SKM-1 treated with dmso at 0.1 percent for 144 hours (cell line): ENCODE results near the gene ICA1.

Experiments
- DNase-seq: peaks from one replicate; lab custom pipeline; 2025; ENCODE audit not compliant: unreplicated experiment; lab: John Stamatoyannopoulos, UW

ICA1 gene

GRCh38 chr7:8201846-8202441, 60.0 kb downstream of the ICA1 start:
- DNase-seq: no peak

DNA sequence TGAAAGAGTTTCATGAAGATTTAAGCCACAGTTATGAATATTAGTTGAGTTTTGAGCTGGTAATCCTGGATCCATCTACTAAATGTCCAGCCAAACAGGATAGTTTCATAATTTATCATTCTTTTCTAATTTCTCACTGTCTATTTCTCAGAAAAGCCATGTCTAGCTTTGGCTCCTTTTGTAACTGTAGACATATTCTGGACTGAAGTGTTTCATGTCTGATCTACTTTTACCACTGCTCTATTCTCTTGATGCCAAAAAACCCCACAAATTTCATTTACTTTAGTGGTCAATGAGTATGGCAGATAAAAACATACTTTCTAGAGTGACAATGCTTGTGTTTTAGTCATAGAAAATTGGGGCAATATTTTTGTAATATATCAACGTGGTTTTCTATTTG, 61.2 kb downstream of the ICA1 start:
- DNase-seq: no peak

DNA sequence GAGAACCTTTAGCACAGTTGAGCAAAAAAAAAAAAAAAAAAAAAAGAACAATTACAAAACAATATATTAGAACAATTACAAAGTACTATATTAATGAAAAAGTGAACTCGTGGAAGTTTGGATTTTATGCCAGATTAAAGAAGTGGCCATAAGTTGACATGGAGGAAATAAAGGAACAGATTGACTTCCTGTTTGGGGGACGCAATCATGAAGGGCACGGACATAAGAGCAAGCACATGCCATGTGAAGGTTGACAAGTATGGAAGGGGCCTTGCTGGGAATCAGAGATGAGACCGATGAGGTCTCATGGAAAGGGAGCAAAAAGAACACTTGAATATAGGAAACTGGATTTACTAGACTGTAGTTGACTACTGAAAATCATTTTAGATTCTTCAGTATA, 61.7 kb downstream of the ICA1 start:
- DNase-seq: no peak

GRCh38 chr7:8197994-8198698, 63.8 kb downstream of the ICA1 start:
- no peak for DNase-seq

DNA sequence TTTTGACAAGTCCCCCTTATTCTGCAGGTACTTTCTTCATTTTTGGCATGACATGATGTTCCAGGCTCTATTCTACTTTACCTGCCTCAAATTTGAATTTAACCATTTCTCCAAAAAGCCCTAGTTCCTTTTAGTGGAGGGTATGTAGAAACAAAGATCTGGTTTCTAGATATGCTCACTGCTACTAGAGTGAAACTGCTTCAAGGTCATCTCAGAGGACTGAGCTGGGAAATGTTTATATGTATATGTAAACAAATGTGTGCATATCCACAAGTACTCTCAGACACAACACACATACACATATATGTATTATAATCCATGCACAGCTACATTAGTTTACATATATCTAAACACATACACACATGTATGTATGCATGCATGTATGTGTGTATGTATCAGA, 69.1 kb downstream of the ICA1 start:
- no peak for DNase-seq

DNA sequence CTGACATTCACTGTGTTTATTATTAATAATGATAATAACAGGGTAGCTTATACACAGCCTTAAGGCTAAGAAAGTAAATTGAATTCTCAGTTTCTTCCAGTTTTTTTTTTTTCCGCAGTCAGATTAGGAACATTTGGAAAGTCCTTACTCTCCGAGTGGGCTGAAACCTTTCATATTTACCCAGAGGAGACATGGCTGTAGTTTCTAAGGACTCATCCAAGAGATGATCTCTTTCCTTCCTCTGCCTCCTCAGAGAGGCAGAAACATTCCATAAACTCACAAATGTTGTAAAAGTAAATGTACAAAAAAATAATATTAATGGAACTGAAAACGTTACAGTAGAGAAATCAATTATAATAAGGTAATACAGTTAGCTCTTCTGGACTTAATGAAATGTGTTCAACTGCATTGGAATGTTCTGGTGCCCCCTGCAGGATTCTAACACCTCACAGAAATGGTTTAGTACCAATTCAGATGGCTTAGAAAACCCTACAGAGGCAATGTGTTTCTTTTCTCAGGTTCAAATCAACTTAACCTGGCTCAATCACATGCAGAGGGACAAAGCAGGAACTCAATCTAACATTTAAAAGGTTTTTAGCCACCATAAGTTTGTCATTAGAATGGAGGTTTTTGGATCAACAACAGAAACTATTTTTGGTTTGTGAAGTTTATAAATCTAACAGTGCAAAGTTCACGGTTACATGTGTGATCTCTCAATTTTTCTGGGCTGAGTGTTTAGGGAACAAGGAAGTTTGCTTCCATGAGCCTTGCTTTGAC, 71.7 kb downstream of the ICA1 start:
- peak; percentile 22 for DNase-seq

DNA sequence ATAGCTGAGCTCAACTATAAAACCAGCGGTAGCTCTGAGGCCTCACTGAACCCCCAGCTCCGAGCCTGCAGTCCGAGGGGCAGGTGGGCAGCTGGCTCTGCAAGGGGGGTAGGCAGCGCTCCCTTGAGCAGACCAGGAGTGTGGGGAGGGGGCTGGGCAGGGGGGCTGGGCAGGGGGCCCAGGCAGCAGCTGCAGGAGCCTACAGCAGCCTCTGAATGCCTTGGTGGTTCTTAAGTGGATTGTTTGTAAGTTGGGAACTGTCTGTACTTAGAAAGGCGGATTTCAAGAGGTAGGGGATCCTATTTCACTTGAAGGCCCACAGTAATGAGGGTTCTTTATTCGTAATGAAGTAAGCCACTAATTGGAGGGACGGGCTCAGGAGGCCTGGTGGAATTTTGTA, 72.3 kb downstream of the ICA1 start:
- no peak for DNase-seq

- peak; percentile 79 for DNase-seq
These were observed 75.9 kb downstream of the ICA1 start for GRCh38 chr7:8185926-8186683.

DNA sequence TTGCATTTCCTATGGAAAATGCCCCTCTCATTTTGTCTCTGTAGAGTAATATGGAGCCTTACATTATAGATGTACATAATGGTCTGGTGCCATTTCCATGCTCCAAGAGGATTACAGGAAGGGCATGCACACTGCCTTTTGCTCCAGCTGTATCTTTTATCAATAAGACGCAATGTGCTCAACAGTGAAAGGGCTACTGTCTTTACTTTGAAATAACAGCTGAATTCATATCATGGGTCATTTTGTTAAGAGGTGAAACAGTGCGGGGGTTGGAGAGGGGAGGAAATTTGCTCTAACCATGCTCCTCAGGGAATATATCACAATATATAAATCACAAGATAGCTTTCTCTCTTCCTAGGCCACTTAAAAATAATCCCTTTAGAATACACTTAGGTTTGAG, 77.7 kb downstream of the ICA1 start:
- DNase-seq: no peak

- no peak for DNase-seq
These were observed 82.5 kb downstream of the ICA1 start for GRCh38 chr7:8179486-8179885.

- DNase-seq: no peak
These were observed 83.6 kb downstream of the ICA1 start for GRCh38 chr7:8178353-8178752.

DNA sequence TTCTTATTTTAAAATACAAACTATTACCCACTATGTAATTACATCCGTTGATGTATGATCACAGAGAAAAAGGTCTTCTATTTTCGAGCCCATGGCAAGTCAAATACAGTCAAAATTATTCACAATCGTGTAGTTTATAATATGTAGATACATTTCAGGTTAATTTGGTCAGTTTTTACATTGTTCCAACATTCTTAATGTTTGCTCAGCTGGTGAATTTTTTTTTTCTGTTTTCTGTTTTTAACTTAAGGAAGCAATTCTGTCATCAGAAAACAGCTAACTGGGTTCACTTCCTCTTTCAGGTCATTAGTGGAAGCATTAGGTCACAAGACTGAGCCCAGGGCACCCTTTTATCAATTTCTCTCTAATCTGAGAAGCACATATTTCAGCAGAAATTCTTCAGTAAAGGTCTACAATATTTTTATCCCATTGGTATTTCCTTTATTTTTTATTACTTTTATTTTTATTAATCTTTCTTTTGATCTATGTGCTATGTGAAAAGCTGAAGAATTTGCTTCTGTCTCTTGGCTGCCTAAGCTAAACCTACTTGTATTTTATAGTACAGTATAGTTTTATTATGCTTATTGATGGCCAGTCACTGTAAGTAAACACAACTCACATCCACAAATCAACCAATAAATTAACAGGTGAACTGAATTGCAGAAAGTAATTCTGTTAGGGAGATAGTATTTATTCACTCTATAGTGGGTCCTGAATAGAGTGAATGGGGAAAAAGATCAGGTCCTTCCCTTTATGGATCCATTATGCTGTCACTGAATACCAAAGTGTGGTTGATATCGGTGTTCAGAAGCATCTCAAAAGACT, 84.6 kb downstream of the ICA1 start:
- peak; percentile 66 for DNase-seq

GRCh38 chr7:8176370-8177081, 85.4 kb downstream of the ICA1 start:
- DNase-seq: peak; percentile 37

DNA sequence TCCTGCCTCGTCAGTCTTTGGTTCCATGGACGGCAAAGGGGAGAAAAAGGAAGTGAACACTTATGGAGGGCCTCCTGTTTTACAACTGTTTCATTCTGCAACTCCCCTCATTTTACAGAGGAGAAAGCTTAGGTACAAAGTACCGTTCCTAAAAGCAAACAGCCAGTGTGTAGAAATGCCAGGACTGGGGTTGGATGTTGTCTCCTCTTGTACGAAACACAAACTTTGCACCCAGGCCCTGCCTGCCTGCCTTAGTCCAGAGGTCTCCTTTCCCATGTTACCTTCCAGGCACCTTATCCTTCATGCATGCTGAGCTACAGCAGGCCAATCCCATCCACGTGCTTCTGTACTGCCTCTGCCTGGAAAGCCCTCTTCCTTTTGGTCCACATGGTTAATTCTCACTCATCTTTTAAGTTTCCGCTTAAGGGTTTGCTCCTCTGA, 86.0 kb downstream of the ICA1 start:
- no peak for DNase-seq

- no peak for DNase-seq
These were observed 89.3 kb downstream of the ICA1 start for GRCh38 chr7:8172372-8173354.

- DNase-seq: no peak
These were observed 92.8 kb downstream of the ICA1 start for GRCh38 chr7:8169171-8169570.

DNA sequence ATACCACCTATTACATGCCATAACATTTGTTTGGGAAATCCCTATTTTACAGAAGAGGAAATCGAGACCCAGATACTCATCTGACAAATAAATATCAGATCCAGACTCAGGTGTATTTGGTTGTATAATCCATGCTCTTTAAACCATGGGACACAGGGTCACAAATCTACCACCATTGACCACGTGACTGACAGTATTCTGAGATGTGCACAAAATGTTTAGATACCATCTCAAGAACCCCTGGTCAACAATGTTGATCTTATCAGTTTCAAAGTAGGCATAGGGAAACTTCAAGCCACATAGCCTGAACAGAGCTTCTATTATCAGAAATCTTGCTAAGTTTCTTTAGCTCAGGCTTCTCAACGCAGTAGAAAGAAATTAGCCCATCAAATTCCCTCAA, 93.6 kb downstream of the ICA1 start:
- no peak for DNase-seq

DNA sequence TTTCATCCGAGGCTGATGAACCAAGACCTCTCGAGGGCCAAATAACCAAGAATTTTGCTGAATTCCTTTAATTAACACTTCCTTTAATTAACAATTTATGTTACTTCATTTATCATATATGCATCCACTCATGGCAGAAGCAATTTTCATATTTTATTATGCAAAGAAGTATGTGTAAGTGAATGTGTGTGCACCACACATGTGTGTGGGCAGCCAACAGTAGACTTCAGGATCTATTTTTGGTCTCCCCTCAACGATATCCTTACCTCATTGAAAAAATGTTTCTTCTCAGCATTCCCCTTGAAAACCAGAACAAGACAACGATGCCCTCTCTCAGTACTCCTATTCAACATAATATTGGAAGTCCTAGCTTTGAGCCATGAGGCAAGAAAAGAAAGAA, 96.8 kb downstream of the ICA1 start:
- no peak for DNase-seq

- no peak for DNase-seq
These were observed 99.8 kb downstream of the ICA1 start for GRCh38 chr7:8162181-8162580.
